Natural killer cell treated with Interleukin-12 subunit alpha and Interleukin-12 subunit beta and Interleukin-15 and Interleukin-18, amount 100 ng/mL, for 72 hours (primary cell): Measurements from ENCODE around the gene TKTL1. TPM values are rescaled to one million over a fixed set of nuclear protein-coding genes. Genes with fewer than 3 reads are reported as not detected.

Experiments
- ATAC-seq, 2 donors: fragments of 150-1000 bp; cut with Tn5 transposase in 1 of 2; sonication (Bioruptor Pico), chemical (Tn5 transposase) in 1 of 2; 2 replicates each; pipeline ENCODE4 v1.10.0; 2021
- DNase-seq: peaks from one replicate; pipeline ENCODE4 v3.0.0; 2022; ENCODE audit warnings: low spot score
- H3K27ac Mint-ChIP-seq, 2 donors: 1 replicate in 1 of 2; 2 replicates in 1 of 2; pipeline ENCODE4 v1.8.0; 2022; ENCODE audit warnings: mixed read lengths in 2 of 2, mild to moderate bottlenecking in 1 of 2, moderate library complexity in 1 of 2
- H3K27me3 Mint-ChIP-seq, 2 donors: 1 replicate in 1 of 2; 2 replicates in 1 of 2; pipeline ENCODE4 v1.8.0; 2022; ENCODE audit warnings: mixed read lengths in 2 of 2
- H3K36me3 Mint-ChIP-seq: one replicate; pipeline ENCODE4 v1.8.0; 2022; ENCODE audit warnings: mixed read lengths
- H3K4me1 Mint-ChIP-seq, 2 donors: 1 replicate in 1 of 2; 2 replicates in 1 of 2; pipeline ENCODE4 v1.8.0; 2022; ENCODE audit warnings: low read depth in 2 of 2, mixed read lengths in 2 of 2, mild to moderate bottlenecking in 1 of 2
- H3K4me3 Mint-ChIP-seq: one replicate; pipeline ENCODE4 v1.8.0; 2022; ENCODE audit warnings: mixed read lengths
- H3K9me3 Mint-ChIP-seq: 2 replicates; pipeline ENCODE4 v1.8.0; 2022; ENCODE audit warnings: mixed read lengths
- total RNA-seq, 2 donors: library from RNA; stranded (reverse); gene quantifications; one replicate each; pipeline ENCODE4 v1.2.3, GENCODE V29; 2022

TKTL1 gene
- total RNA-seq, 2 donors from 2014 or later = 3.0 to 4.1 TPM

- ATAC-seq = peak in 1 of 2 donors; percentile 46
- Mint-ChIP-seq H3K36me3 (no peaks in the 10 kb centered on the region), H3K4me3 (no peak overlapping the region), H3K4me1 (peaks cover 5 to 24% of the 10 kb centered on the region in 2 donors), H3K27me3 (no peaks in the 10 kb centered on the region), H3K9me3 (no peaks in the 10 kb centered on the region), H3K27ac (no peak overlapping the region)
- no peak for DNase-seq
Measured at GRCh38 chrX:154355094-154355775, 59.6 kb downstream of the TKTL1 start.

GRCh38 chrX:154355776-154356140 is 60.2 kb downstream of the TKTL1 start:
- no peak overlapping the region for H3K4me3 Mint-ChIP-seq
- H3K4me1 Mint-ChIP-seq = peaks cover 5 to 24% of the 10 kb centered on the region in 2 donors
- no peak for DNase-seq
- no peak for ATAC-seq
- no peaks in the 10 kb centered on the region for H3K36me3 Mint-ChIP-seq
- no peak overlapping the region for H3K27ac Mint-ChIP-seq
- no peaks in the 10 kb centered on the region for H3K27me3 Mint-ChIP-seq
- H3K9me3 Mint-ChIP-seq = no peaks in the 10 kb centered on the region

- DNase-seq (no peak), ATAC-seq (no peak)
- Mint-ChIP-seq H3K27ac (peak overlapping the region in 1 of 2 donors; percentile 57), H3K4me1 (peaks cover 5 to 22% of the 10 kb centered on the region in 2 donors), H3K27me3 (no peaks in the 10 kb centered on the region), H3K4me3 (peak overlapping the region; percentile 41), H3K36me3 (no peaks in the 10 kb centered on the region), H3K9me3 (no peaks in the 10 kb centered on the region)
Measured at GRCh38 chrX:154356596-154356995, 61.0 kb downstream of the TKTL1 start.

GRCh38 chrX:154357205-154357604 is 61.6 kb downstream of the TKTL1 start:
- ATAC-seq (no peak), DNase-seq (no peak)
- Mint-ChIP-seq H3K9me3 (no peaks in the 10 kb centered on the region), H3K4me1 (peaks cover 5 to 17% of the 10 kb centered on the region in 2 donors), H3K4me3 (no peak overlapping the region), H3K27ac (no peak overlapping the region), H3K27me3 (no peaks in the 10 kb centered on the region), H3K36me3 (no peaks in the 10 kb centered on the region)

- DNase-seq = no peak
- no peak overlapping the region for H3K27ac Mint-ChIP-seq
- no peaks in the 10 kb centered on the region for H3K9me3 Mint-ChIP-seq
- H3K27me3 Mint-ChIP-seq = no peaks in the 10 kb centered on the region
- H3K36me3 Mint-ChIP-seq = no peaks in the 10 kb centered on the region
- H3K4me3 Mint-ChIP-seq = no peak overlapping the region
- peaks cover 5 to 19% of the 10 kb centered on the region in 2 donors for H3K4me1 Mint-ChIP-seq
- ATAC-seq = no peak
Measured at GRCh38 chrX:154358011-154358410, 62.4 kb downstream of the TKTL1 start.

GRCh38 chrX:154358829-154359228 is 63.2 kb downstream of the TKTL1 start:
- Mint-ChIP-seq H3K4me3 (peak overlapping the region; percentile 44), H3K27me3 (no peaks in the 10 kb centered on the region)

GRCh38 chrX:154359362-154360154 is 64.0 kb downstream of the TKTL1 start:
- no peak for DNase-seq
- no peaks in the 10 kb centered on the region for H3K9me3 Mint-ChIP-seq
- no peak overlapping the region for H3K4me3 Mint-ChIP-seq
- no peaks in the 10 kb centered on the region for H3K27me3 Mint-ChIP-seq
- H3K27ac Mint-ChIP-seq = no peak overlapping the region
- no peak for ATAC-seq
- H3K4me1 Mint-ChIP-seq = peaks cover 5 to 18% of the 10 kb centered on the region in 2 donors
- no peaks in the 10 kb centered on the region for H3K36me3 Mint-ChIP-seq

More at GRCh38 chrX:154358829-154359228, 63.2 kb downstream of the TKTL1 start:
- DNase-seq (no peak), ATAC-seq (no peak)
- H3K9me3 Mint-ChIP-seq = no peaks in the 10 kb centered on the region
- peaks cover 5 to 22% of the 10 kb centered on the region in 2 donors for H3K4me1 Mint-ChIP-seq
- H3K27ac Mint-ChIP-seq = peak overlapping the region in 1 of 2 donors; percentile 9
- H3K36me3 Mint-ChIP-seq = no peaks in the 10 kb centered on the region

GRCh38 chrX:154360155-154360713 is 64.6 kb downstream of the TKTL1 start:
- ATAC-seq (no peak), DNase-seq (no peak)
- Mint-ChIP-seq H3K9me3 (no peaks in the 10 kb centered on the region), H3K27me3 (no peaks in the 10 kb centered on the region), H3K4me1 (peaks cover 5 to 24% of the 10 kb centered on the region in 2 donors), H3K36me3 (no peaks in the 10 kb centered on the region), H3K27ac (peak overlapping the region in 1 of 2 donors; percentile 10), H3K4me3 (no peak overlapping the region)

GRCh38 chrX:154362085-154362742 is 66.6 kb downstream of the TKTL1 start:
- no peaks in the 10 kb centered on the region for H3K9me3 Mint-ChIP-seq
- no peak overlapping the region for H3K4me3 Mint-ChIP-seq
- H3K27me3 Mint-ChIP-seq = no peaks in the 10 kb centered on the region
- ATAC-seq (no peak), DNase-seq (no peak)
- H3K27ac Mint-ChIP-seq = no peak overlapping the region
- no peaks in the 10 kb centered on the region for H3K36me3 Mint-ChIP-seq
- H3K4me1 Mint-ChIP-seq = peaks cover 5 to 32% of the 10 kb centered on the region in 2 donors

- H3K4me1 Mint-ChIP-seq = peaks cover 7 to 34% of the 10 kb centered on the region in 2 donors
- no peak overlapping the region for H3K4me3 Mint-ChIP-seq
- no peaks in the 10 kb centered on the region for H3K27me3 Mint-ChIP-seq
- no peaks in the 10 kb centered on the region for H3K36me3 Mint-ChIP-seq
- no peaks in the 10 kb centered on the region for H3K9me3 Mint-ChIP-seq
- H3K27ac Mint-ChIP-seq = no peak overlapping the region
- DNase-seq (no peak), ATAC-seq (no peak)
Measured at GRCh38 chrX:154363706-154364439, 68.3 kb downstream of the TKTL1 start.

GRCh38 chrX:154365052-154365600 is 69.5 kb downstream of the TKTL1 start:
- DNase-seq = no peak
- H3K9me3 Mint-ChIP-seq = no peaks in the 10 kb centered on the region
- H3K4me3 Mint-ChIP-seq = peak overlapping the region; percentile 12
- H3K27me3 Mint-ChIP-seq = no peaks in the 10 kb centered on the region
- peaks cover 6 to 37% of the 10 kb centered on the region in 2 donors for H3K4me1 Mint-ChIP-seq
- no peak for ATAC-seq
- H3K36me3 Mint-ChIP-seq = no peaks in the 10 kb centered on the region
- H3K27ac Mint-ChIP-seq = peak overlapping the region; percentile 46 to 53

- Mint-ChIP-seq H3K27me3 (no peaks in the 10 kb centered on the region), H3K27ac (peak overlapping the region; percentile 49 to 66), H3K4me1 (peaks cover 6 to 36% of the 10 kb centered on the region in 2 donors), H3K4me3 (peak overlapping the region; percentile 39), H3K9me3 (no peaks in the 10 kb centered on the region), H3K36me3 (no peaks in the 10 kb centered on the region)
- DNase-seq (no peak), ATAC-seq (no peak)
Measured at GRCh38 chrX:154365997-154366665, 70.5 kb downstream of the TKTL1 start.
